ENCODE results near the gene NRXN2. TPM values are rescaled to one million over a fixed set of nuclear protein-coding genes. Genes with fewer than 3 reads are reported as not detected.

Gene NRXN2
- total and polyA plus RNA-seq, 2 of the 13 experiments (the other 11 are each of a cell fraction or from before 2014, with no cell fraction given): not detected

- TF ChIP-seq CREM (IDR thresholded peaks at IDR 0.05): no peak
- TF ChIP-seq CREM (CRISPR knock-in tag; IDR thresholded peaks at IDR 0.05): no peak
- TF ChIP-seq ZBTB33 (CRISPR knock-in tag; IDR thresholded peaks at IDR 0.05): 0 out of 2 replicates have a peak, but pooled peaks have one; percentile 16
- no peak for ATAC-seq
- Histone ChIP-seq H3K4me1 (ENCODE audit: insufficient read depth, low read length) (no peaks in the 10 kb centered on the region), H3K36me3 (replicated peaks in 1 of 2; ENCODE audit: control insufficient read depth in 1 of 2, insufficient read depth in 2 of 2, low read length in 2 of 2) (no peaks in the 10 kb centered on the region), H3K27ac (ENCODE audit: extremely low read length, insufficient read depth, low read length) (no peak overlapping the region), H3K79me2 (ENCODE audit: insufficient read depth, low read length) (no peaks in the 10 kb centered on the region), H2AFZ (ENCODE audit: low read length) (no peak overlapping the region), H3K9me3 (ENCODE audit: low read length) (no peaks in the 10 kb centered on the region), H3K4me2 (ENCODE audit: low read depth, low read length) (no peak overlapping the region), H3K27me3 (ENCODE audit: control insufficient read depth in 1 of 2, insufficient read depth in 2 of 2, low read length in 2 of 2) (peaks cover 4 to 54% of the 10 kb centered on the region in 2 experiments; a peak in 4 of 5 replicates), H3K4me3 (replicated peaks in 1 of 3; ENCODE audit: insufficient read depth in 1 of 3, low read depth in 2 of 3, low read length in 3 of 3) (no peak overlapping the region), H3K9ac (ENCODE audit: insufficient read depth, low read depth, low read length) (no peak overlapping the region), H4K20me1 (ENCODE audit: insufficient read depth, low read length) (no peaks in the 10 kb centered on the region)
- in situ Hi-C loops (cut with HindIII; ENCODE audit: extremely low pct_ligation_motif_present, low pct_unique_long_range_greater_than_20kb) (no loop called here), intact Hi-C loops (cut with micrococcal nuclease; ENCODE audit: unreplicated experiment) (no loop called here)
- no peak for DNase-seq (ENCODE audit: low spot score)
- CTCF ChIA-PET (ENCODE audit: low intra/inter-chr PET ratio, low total read pairs): no interaction called here
- 59% methylated on average over 12 of the region's 22 CpGs for WGBS (ENCODE audit: low lambda C conversion rate)
- BruUV-seq (replicated peaks): no TSS peak
- POLR2A ChIA-PET: no interaction called here
- FAIRE-seq: no peak
Observed at GRCh38 chr11:64667154-64667745, 55.7 kb downstream of the NRXN2 start.

- no peak overlapping the region for H3K4me3 ChIP-seq (replicated peaks in 1 of 3; ENCODE audit: insufficient read depth in 1 of 3, low read depth in 2 of 3, low read length in 3 of 3)
- BruUV-seq (replicated peaks): no TSS peak
- H3K4me2 ChIP-seq (ENCODE audit: low read depth, low read length): no peak overlapping the region
- intact Hi-C loops (cut with micrococcal nuclease; ENCODE audit: unreplicated experiment): no loop called here
- no peaks in the 10 kb centered on the region for H3K79me2 ChIP-seq (ENCODE audit: insufficient read depth, low read length)
- no peak for ATAC-seq
- DNase-seq (ENCODE audit: low spot score): no peak
- no peaks in the 10 kb centered on the region for H4K20me1 ChIP-seq (ENCODE audit: insufficient read depth, low read length)
- TF ChIP-seq ZKSCAN5 (CRISPR knock-in tag; IDR thresholded peaks at IDR 0.05) (no peak), MEIS2 (CRISPR knock-in tag; IDR thresholded peaks at IDR 0.05) (no peak), MLXIP (CRISPR knock-in tag; IDR thresholded peaks at IDR 0.05; ENCODE audit: borderline replicate concordance) (no peak), ZNF562 (CRISPR knock-in tag; IDR thresholded peaks at IDR 0.05; ENCODE audit: borderline replicate concordance) (no peak)
- 16% methylated on average over 6 of the region's 7 CpGs for WGBS (ENCODE audit: low lambda C conversion rate)
- H2AFZ ChIP-seq (ENCODE audit: low read length): no peak overlapping the region
- H3K36me3 ChIP-seq (replicated peaks in 1 of 2; ENCODE audit: control insufficient read depth in 1 of 2, insufficient read depth in 2 of 2, low read length in 2 of 2): no peaks in the 10 kb centered on the region
- ChIA-PET CTCF (ENCODE audit: low intra/inter-chr PET ratio, low total read pairs) (no interaction called here), POLR2A (no interaction called here)
- no peaks in the 10 kb centered on the region for H3K4me1 ChIP-seq (ENCODE audit: insufficient read depth, low read length)
- no peaks in the 10 kb centered on the region for H3K9me3 ChIP-seq (ENCODE audit: low read length)
- peaks cover 6 to 47% of the 10 kb centered on the region in 2 experiments; a peak in 4 of 5 replicates for H3K27me3 ChIP-seq (ENCODE audit: control insufficient read depth in 1 of 2, insufficient read depth in 2 of 2, low read length in 2 of 2)
- in situ Hi-C loops (cut with HindIII; ENCODE audit: extremely low pct_ligation_motif_present, low pct_unique_long_range_greater_than_20kb): no loop called here
- no peak overlapping the region for H3K9ac ChIP-seq (ENCODE audit: insufficient read depth, low read depth, low read length)
- H3K27ac ChIP-seq (ENCODE audit: extremely low read length, insufficient read depth, low read length): no peak overlapping the region
- FAIRE-seq: no peak
Observed at GRCh38 chr11:64665411-64665821, 57.6 kb downstream of the NRXN2 start.
